HG03196 (cell line): ENCODE measurements around the gene IRF7.

Experiments used
- ATAC-seq: cut with Tn5 transposase; IDR thresholded peaks from one replicate; pipeline ENCODE4 v1.9.1; 2021; ENCODE audit not compliant: unreplicated experiment

Gene IRF7

DNA sequence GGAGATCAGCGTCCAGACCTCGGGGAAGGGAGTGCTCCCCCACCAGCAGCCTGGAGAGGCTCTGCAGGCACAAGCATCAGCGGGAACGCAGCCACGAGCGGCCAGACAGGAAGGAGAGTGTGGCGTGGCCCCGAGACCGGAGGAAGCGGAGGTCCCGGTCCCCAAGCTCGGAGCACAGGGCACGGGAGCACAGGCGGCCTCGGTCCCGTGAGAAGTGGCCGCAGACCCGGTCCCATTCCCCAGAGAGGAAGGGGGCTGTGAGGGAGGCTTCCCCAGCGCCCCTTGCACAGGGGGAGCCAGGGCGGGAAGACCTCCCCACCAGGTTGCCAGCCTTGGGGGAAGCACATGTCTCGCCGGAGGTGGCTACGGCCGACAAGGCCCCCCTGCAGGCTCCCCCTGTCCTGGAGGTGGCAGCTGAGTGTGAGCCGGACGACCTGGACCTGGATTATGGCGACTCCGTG is 6.9 kb downstream of the IRF7 start:
- ATAC-seq, result no peak

DNA sequence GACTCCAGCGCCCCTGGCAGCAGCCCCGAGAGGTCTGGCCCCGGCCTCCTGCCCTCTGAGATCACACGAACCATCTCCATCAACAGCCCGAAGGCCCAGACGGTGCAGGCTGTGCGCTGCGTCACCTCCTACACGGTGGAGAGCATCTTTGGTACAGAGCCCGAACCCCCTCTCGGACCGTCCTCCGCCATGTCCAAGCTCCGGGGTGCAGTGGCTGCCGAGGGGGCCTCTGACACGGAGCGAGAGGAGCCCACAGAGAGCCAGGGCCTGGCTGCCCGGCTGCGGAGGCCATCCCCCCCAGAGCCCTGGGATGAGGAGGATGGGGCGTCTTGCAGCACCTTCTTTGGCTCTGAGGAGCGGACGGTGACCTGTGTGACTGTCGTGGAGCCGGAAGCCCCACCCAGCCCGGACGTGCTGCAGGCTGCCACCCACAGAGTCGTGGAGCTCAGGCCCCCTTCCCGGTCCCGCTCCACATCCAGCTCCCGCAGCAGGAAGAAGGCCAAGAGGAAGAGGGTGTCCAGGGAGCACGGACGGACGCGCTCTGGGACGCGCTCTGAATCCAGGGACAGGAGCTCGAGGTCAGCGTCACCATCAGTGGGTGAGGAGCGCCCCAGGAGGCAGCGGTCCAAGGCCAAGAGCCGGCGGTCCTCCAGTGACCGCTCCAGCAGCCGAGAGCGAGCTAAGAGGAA is 7.6 kb downstream of the IRF7 start:
- no peak for ATAC-seq

- ATAC-seq, result no peak
These were observed 8.6 kb downstream of the IRF7 start for GRCh38 chr11:607020-607780.

GRCh38 chr11:606245-606644 is 9.5 kb downstream of the IRF7 start:
- no peak for ATAC-seq

DNA sequence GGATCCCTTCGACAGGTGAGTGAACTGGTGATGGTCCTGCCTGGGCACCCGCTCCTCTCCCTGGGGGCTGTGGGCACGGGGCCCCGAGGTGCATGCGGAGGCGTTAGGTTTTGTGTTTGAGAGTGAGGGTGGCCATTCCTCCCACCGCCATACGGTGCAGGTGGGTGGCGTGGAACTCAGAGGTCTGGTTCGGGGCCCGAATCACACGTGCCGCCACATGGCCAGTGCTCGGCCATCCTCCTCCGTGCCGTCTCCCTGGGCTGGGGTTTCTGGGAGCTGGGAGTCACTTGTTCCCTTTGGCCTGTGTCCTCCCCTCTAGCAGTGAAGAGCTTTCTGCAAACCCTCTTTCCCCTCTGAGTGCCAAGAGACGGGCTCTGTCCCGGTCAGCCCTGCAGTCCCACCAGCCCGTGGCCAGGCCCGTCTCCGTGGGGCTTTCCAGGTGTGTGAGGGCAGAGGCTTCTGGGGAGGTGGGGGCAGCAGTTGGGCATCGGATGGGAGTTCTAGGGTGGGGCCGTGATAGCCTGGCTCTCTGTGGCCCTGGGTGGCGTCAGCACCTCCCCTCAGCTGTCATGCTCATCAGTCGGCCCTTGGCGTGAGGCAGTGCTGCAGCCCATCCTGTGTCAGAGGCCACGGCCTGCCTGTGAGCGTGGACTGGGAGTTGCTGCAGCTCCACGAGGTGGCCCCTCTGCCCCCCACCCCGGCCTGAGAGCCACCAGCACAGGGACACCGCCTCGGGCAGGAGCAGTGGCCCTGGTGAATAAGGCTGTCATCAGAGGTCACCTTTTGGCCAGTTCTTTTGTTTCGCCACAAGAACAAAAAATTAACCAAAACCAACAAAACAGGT is 10.2 kb downstream of the IRF7 start:
- no peak for ATAC-seq

DNA sequence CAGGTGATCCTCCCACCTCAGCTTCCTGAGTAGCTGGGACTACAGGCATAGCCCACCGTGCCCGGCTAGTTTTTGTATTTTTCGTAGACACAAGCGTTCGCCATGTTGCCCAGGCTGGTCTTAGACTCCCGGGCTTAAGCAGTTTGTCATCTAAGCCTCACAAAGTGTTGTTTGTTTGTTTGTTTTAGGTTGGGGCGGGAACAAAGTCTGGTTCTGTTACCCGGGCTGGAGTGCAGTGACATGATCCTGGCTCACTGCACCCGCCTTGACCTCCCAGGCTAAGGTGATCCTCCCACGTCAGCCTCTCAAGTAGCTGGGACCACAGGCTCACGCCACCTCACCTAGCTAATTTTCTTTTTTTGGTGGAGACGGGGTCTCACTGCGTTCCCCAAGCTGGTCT is 12.6 kb downstream of the IRF7 start:
- no peak for ATAC-seq

DNA sequence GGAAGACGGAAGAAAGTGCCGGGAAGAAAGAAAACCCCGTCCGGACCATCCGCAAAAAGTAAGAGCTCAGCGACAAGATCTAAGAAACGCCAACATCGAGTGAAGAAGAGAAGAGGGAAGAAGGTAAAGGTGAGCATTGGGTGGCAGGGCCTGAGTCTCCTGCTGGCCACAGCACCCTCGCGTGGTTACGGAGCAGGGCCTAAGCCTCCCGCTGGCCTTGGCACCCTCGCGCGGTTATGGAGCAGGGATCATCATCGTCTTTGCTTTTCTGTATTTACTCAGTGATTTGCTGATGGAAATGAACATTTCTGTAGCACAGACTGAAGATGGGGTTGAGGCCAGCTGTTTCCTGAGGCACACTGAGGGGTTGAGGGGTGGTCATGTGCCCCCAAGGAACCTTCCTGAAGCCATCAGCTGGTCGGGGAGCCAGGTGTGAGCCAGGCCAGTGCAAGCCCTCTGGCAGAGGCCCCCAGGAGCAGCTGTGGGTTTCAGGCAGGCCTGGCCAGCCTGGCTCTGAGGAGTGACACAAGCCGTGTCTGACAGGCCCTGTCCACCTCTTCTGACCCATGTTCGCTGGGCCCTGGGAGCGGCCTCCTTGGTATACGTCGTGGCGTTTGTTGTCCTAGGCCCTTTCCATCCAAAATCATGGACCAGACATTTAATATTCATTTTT is 14.0 kb downstream of the IRF7 start:
- no peak for ATAC-seq

DNA sequence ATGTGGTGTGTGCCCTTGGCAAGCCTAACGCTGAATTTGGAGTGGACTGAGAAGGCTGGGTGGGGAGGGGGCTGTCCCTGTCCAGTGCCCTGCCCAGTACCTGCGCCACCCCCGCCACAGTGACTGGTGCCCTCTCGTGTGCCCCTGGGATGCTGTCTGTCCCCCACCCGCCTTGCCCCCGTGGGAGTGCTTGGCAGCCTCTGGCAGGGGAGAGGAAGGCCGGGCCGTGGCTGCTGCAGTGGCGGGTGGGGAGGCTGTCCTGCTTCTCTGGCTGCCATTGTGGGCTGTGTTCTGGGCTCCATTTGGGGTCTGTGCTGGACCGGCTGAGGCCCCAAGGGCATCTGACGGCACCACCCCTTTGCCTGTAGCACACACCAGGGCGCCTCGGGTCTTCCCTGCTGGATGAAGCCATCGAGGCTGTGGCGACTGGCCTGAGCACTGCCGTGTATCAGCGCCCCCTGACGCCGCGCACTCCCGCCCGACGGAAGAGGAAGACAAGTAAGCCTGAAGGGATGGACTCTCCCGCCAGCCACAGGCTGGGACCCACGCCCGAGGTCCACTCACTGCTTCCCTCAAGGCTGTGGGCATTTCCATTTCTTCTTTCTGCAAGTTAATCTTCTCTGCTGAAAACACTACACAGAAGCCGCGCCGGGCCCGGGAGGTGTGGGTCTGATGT is 17.6 kb downstream of the IRF7 start:
- no peak for ATAC-seq

DNA sequence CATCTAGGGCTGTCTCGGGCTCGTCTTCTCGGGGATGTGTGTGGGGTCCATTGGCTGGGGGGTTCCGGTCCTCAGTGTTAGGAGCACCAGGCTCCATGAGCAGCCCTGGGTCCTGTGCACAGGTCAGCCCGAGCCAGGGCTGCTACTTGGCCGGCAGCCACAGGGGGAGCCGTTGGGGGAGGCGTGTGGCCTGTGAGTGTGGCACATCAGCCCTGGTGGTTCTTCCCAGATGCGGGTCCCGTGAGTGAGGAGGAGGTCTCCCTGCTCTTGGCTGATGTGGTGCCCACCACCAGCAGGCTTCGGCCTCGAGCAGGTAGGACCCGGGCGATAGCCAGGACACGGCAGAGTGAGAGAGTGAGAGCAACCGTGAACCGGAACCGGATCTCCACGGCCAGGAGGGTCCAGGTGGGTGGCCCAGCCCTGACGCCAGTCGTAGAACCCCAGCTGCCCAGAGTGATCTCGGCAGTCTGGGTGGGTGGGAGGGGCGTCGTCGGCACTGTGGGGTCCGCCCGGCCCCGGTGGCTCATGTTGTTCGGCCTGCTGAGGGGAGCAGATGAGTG is 18.5 kb downstream of the IRF7 start:
- ATAC-seq, result no peak

DNA sequence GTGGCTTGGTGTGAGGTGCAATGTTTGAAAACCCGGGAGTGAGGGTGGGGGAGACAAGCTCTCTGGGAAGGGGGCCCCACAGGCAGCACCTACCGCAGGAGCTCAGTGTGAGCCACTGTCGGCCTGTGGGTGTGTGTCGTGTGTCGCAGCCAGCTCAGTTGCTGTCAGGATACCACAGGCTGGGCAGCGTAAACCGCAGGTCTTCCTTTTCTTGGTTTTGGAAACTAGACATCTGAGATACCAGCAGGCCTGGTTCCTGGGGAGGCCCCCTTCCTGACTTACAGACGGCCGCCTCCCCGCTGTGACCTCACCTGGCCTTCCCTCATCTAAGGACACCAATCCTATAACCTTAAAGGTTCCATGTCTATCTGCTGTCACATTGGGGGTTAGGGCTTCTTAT is 19.4 kb downstream of the IRF7 start:
- ATAC-seq, result no peak

DNA sequence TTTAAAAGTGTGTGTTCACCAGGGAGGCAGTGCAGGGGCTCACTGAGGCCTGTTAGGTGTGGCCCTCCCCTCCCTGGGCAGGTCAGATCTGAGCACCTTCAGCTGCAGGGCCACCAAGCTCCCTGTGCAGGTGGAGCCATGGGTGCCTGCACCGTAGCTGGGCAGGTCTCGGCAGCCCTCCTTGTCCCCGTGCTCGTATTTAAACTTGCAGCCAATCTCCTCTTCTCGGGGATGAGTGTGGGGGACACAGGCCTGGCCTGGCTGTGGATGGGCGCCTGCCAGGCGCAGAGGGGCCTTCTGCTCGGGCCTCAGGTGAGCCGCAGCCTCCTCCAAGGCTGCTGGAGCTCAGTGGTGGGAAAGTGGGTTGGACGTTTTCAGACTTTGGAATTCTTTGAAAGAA is 20.4 kb downstream of the IRF7 start:
- ATAC-seq, result no peak

- no peak for ATAC-seq
These were observed 22.4 kb downstream of the IRF7 start for GRCh38 chr11:593347-593746.

- no peak for ATAC-seq
These were observed 22.8 kb downstream of the IRF7 start for GRCh38 chr11:592918-593317.

GRCh38 chr11:592501-592900 is 23.2 kb downstream of the IRF7 start:
- ATAC-seq, result no peak

- ATAC-seq, result no peak
These were observed 24.8 kb downstream of the IRF7 start for GRCh38 chr11:590997-591396.

- no peak for ATAC-seq
These were observed 26.0 kb downstream of the IRF7 start for GRCh38 chr11:589798-590197.

DNA sequence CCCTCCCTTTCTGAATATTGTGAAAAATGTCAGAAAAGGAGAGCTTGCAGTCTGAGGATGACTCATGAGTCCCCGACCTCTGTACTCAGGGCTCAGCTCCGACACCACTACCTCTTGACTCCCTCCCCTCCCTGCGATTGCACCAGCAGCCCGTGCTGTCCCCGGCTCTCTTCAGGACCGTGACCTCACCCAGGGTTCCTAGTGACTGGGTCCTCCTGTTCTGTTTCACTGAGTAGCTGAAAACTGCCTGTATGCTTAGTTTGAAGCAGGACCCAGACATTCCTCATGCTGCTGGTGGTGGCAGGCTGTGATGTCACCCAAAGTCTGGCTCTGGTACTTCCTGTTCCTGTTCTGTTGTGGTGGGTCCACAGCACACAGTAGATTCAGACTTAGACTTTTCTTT is 27.8 kb downstream of the IRF7 start:
- no peak for ATAC-seq

DNA sequence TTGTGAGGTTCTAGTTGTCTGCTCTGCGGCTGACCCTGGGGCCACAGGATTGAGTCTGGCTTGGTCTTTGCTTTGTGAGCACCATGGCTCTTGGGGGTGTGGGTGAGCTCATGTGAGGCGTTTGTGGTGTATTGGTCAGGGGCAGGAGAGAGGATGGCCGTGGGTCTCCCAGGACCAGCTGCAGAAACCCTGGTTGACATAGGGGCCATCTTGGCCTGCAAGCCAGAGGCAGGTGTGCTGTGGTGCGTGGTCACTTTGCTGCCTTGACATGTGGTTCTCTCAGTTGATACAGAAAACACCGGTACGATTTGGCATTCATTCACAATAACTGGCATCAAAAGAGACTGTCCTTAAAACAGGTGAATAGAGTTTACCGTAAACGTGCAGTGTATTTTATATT is 28.2 kb downstream of the IRF7 start:
- no peak for ATAC-seq

- ATAC-seq, result no peak
These were observed 29.1 kb downstream of the IRF7 start for GRCh38 chr11:586376-587316.
